ENCODE measurements around the gene SLC25A45.
"Not testable (repeated sequence)": the region's sequence is repeated elsewhere in the genome, so short reads cannot be mapped to it uniquely, and the experiment has no call there.

The SLC25A45 gene

DNA sequence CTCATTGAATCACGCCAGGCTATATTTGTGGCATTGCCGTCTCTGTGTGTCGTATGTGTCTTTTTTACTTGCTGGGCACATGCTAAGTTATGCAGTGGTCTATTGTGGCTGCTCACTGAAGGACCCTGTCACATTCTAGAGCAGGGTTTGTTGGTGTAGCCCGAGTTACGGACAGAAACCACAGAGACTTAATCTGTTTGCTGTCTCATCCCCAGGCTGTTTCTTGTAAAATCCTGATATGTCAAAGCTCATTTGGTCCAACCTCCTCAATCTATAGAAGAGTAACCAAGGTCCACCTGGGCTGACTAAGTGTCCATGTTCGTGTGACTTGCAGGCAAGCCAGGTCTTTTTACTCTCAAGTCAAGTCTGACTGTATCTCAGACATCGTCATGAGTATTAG is 43.8 kb downstream of the SLC25A45 start:
- no peak overlapping the region for H3K4me3 ChIP-seq (ENCODE audit: low read depth, low read length)
- TF ChIP-seq, protein P1, sequence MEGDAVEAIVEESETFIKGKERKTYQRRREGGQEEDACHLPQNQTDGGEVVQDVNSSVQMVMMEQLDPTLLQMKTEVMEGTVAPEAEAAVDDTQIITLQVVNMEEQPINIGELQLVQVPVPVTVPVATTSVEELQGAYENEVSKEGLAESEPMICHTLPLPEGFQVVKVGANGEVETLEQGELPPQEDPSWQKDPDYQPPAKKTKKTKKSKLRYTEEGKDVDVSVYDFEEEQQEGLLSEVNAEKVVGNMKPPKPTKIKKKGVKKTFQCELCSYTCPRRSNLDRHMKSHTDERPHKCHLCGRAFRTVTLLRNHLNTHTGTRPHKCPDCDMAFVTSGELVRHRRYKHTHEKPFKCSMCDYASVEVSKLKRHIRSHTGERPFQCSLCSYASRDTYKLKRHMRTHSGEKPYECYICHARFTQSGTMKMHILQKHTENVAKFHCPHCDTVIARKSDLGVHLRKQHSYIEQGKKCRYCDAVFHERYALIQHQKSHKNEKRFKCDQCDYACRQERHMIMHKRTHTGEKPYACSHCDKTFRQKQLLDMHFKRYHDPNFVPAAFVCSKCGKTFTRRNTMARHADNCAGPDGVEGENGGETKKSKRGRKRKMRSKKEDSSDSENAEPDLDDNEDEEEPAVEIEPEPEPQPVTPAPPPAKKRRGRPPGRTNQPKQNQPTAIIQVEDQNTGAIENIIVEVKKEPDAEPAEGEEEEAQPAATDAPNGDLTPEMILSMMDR (IDR thresholded peaks at IDR 0.05; ENCODE audit: low read depth, low read length): no peak

DNA sequence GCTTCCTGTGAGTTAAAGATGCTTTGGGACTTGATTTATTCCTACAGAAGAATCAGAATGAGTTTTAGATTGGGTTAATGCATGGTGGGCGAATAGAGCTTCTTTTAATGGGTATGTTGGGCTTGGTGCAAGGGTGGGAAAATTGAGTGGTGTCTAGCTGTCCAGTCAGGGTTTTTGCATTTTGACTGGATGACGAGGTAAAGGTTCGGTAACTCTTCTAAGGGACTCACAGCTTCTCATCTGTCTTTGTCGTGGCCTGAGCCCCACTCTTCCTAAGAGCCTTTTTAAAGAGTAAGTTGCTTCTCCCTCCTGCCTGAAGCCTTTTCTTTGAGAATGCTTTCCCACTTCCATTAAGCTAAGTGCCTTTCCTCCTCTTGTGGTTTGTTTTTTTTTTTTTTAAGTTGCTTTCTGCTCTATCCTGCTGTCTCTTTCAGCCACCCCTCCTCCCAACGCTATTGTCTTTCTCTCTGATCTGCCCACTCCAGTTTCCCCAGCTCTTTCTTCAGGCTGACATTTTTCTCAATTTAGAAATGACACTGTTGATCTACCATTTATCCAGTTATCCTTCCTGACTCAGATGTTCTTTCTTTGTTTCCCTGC is 47.6 kb downstream of the SLC25A45 start:
- TF ChIP-seq, protein P1 (IDR thresholded peaks at IDR 0.05; ENCODE audit: low read depth, low read length): no peak
- H3K4me3 ChIP-seq (ENCODE audit: low read depth, low read length): peak overlapping the region; percentile 77

DNA sequence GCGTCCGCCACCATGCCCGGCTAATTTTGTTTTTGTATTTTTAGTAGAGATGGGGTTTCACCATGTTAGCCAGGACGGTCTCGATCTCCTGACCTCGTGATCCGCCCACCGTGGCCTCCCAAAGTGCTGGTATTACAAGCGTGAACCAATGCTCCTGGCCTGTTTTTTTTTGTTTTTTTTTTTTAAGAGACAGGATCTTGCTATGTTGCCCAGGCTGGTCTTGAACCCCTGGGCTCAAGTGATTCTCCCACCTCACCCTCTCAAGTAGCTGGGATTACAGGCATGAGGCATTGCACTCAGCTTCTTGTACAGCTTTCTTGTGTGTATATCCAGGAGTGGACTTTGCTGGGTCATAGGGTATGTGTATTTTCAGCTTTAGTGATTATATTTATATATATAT is 49.9 kb downstream of the SLC25A45 start:
- not testable (repeated sequence) for H3K4me3 ChIP-seq (ENCODE audit: low read depth, low read length)

DNA sequence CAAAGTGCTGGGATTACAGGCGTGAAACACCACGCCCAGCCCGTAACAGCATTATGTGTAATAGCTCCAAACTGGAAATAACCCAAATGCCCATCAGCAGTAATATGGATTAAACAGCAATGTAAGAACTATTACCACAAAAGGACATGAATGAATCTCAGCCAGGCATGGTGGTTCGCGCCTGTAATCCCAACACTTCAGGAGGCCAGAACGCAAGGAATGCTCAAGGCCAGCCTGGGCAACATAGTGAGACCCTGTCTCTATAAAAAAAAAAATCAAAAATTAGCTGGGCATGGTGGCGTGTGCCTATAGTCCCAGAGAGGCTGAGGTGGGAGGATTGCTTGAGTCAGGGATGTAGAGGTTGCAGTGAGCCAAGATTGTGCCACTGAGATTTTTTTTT is 51.9 kb downstream of the SLC25A45 start:
- no peak overlapping the region for H3K4me3 ChIP-seq (ENCODE audit: low read depth, low read length)
- TF ChIP-seq, protein P1 (IDR thresholded peaks at IDR 0.05; ENCODE audit: low read depth, low read length): no peak

DNA sequence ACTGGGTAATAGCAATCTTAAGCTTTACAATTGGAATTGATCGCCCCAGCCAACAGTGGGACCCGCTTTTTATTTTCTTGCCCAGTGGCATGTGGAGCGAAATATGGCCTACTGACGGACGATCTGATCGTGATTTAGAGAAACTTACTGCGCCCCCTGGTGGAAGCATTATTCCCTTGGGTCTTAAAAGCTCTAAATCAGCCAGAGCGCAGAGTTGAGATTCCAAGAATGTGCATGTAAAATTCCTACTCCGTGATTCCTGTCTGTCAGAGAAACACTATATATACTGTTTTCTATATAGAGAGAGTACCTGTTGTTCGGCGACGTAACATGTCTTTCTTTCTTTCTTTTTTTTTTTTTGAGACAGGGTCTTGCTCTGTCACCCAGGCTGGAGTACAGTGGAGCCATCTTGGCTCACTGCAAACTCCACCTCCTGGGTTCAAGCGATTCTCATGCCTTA is 52.5 kb downstream of the SLC25A45 start:
- H3K4me3 ChIP-seq (ENCODE audit: low read depth, low read length): no peak overlapping the region
- TF ChIP-seq, protein P1 (IDR thresholded peaks at IDR 0.05; ENCODE audit: low read depth, low read length): peak; percentile 65

DNA sequence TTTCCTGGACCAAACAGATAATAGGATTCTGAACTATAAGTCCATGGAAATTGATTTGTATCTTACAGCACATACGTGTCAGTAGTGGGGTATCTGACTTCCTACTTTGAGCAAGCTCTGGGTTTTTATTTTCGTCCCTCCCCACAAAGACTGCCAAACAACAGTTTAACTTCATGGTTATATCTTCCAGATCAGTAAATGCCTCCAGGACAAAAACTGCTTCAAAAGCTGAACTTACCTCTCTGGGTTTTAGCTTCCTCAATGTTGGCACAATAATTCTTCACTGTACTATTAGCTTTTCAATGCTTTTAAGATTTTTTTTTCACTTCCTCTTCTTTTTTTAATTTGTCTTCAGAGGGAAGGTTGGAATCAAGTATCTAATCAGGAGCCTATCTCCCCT is 53.0 kb downstream of the SLC25A45 start:
- H3K4me3 ChIP-seq (ENCODE audit: low read depth, low read length): no peak overlapping the region
- TF ChIP-seq, protein P1 (IDR thresholded peaks at IDR 0.05; ENCODE audit: low read depth, low read length): no peak

DNA sequence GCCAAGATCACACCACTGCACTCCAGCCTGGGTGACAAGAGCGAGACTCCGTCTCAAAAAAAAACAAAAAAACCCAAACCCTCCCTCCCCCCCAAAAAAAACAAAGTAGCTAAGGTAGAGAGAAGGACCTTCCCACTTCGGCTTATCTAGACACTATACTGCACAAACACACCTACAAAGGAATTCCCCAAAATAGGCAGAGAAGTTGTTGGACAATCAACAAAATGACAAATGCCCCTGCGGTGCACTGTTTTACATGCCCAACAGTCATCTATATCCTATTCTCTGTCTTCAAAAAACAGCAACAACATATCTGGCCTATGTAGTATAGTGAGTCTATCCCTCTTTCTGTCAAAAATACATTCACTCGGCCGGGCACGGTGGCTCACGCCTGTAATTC is 55.4 kb downstream of the SLC25A45 start:
- H3K4me3 ChIP-seq (ENCODE audit: low read depth, low read length): no peak overlapping the region
- TF ChIP-seq, protein P1 (IDR thresholded peaks at IDR 0.05; ENCODE audit: low read depth, low read length): no peak

DNA sequence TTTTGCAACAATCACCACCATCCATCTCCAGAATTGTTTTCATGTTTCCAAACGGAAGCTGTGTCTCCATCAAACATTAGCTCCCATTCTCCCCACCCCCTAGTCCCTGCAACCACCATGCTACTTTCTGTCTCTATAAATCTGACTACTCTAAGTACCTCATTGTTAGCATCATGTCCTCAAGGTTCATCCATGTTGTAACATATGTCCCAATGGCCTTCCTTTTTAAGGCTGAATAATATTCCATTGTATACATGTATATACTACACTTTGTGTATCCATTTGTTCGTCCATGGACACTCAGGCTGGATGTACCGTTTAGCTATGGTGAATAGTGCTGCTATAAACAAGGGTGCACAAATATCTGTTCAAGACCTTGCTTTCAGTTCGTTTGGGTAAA is 57.0 kb downstream of the SLC25A45 start:
- no peak overlapping the region for H3K4me3 ChIP-seq (ENCODE audit: low read depth, low read length)
- TF ChIP-seq, protein P1 (IDR thresholded peaks at IDR 0.05; ENCODE audit: low read depth, low read length): no peak

Measured in WI38 (cell line).